Activated CD8-positive, alpha-beta memory T cell treated with anti-CD3 and anti-CD28 coated beads for 4 hours (primary cell): ENCODE results near the gene KCNH6.

Experiments
- DNase-seq, 2 donors: peaks; one replicate each; pipeline ENCODE4 v3.0.0-alpha.2; 2020; ENCODE audit warnings: low read depth in 2 of 2

The KCNH6 gene

GRCh38 chr17:63533433-63534077, 10.4 kb downstream of the KCNH6 start:
- DNase-seq, result no peak

GRCh38 chr17:63534078-63534570, 11.0 kb downstream of the KCNH6 start:
- no peak for DNase-seq

- no peak for DNase-seq
These were observed 11.8 kb downstream of the KCNH6 start for GRCh38 chr17:63534816-63535455.

GRCh38 chr17:63535640-63536039, 12.5 kb downstream of the KCNH6 start:
- DNase-seq, result no peak

- no peak for DNase-seq
These were observed 13.8 kb downstream of the KCNH6 start for GRCh38 chr17:63537001-63537400.

- DNase-seq, result no peak
These were observed 15.0 kb downstream of the KCNH6 start for GRCh38 chr17:63537991-63538692.

- DNase-seq, result no peak
These were observed 15.8 kb downstream of the KCNH6 start for GRCh38 chr17:63538693-63539595.

GRCh38 chr17:63540590-63540989, 17.4 kb downstream of the KCNH6 start:
- DNase-seq, result no peak

GRCh38 chr17:63542218-63542545, 19.0 kb downstream of the KCNH6 start:
- DNase-seq, result no peak

- DNase-seq, result no peak
These were observed 20.0 kb downstream of the KCNH6 start for GRCh38 chr17:63542942-63543821.

- DNase-seq, result no peak
These were observed 20.8 kb downstream of the KCNH6 start for GRCh38 chr17:63543822-63544420.

GRCh38 chr17:63544467-63545301, 21.5 kb downstream of the KCNH6 start:
- no peak for DNase-seq

GRCh38 chr17:63546308-63547082, 23.3 kb downstream of the KCNH6 start:
- DNase-seq, result no peak

- no peak for DNase-seq
These were observed 23.9 kb downstream of the KCNH6 start for GRCh38 chr17:63547083-63547523.

GRCh38 chr17:63549289-63549945, 26.3 kb downstream of the KCNH6 start:
- no peak for DNase-seq

GRCh38 chr17:63549946-63550816, 27.0 kb downstream of the KCNH6 start, which contains the start of gene DCAF7:
Gene DCAF7 (plus strand): TSS chr17:63550477. CDS start chr17:63550678, 201 bp downstream.
- peak; percentile 99 to 100 for DNase-seq
